ENCODE results near the gene C1orf115.

C1orf115 gene

GRCh38 chr1:220666349-220666748 lies 23.8 kb upstream of the C1orf115 start:
- no peaks in the 10 kb centered on the region for H3K36me3 ChIP-seq (ENCODE audit: control insufficient read depth, insufficient read depth, low read length)
- no peak for DNase-seq (ENCODE audit: extremely low read depth, insufficient read length)
- TF ChIP-seq CTCF (IDR thresholded peaks at IDR 0.05; ENCODE audit: insufficient read depth, low read length, poor library complexity, severe bottlenecking): no peak
- no peak overlapping the region for H3K4me3 ChIP-seq (replicated peaks; ENCODE audit: low read depth, low read length)
- no peaks in the 10 kb centered on the region for H3K27me3 ChIP-seq (replicated peaks; ENCODE audit: control insufficient read depth, insufficient read depth, low read length)

- TF ChIP-seq CTCF (IDR thresholded peaks at IDR 0.05; ENCODE audit: insufficient read depth, low read length, poor library complexity, severe bottlenecking): no peak
- Histone ChIP-seq H3K27me3 (replicated peaks; ENCODE audit: control insufficient read depth, insufficient read depth, low read length) (no peaks in the 10 kb centered on the region), H3K36me3 (ENCODE audit: control insufficient read depth, insufficient read depth, low read length) (no peaks in the 10 kb centered on the region), H3K4me3 (replicated peaks; ENCODE audit: low read depth, low read length) (no peak overlapping the region)
- no peak for DNase-seq (ENCODE audit: extremely low read depth, insufficient read length)
Observed at GRCh38 chr1:220669005-220669404, 21.2 kb upstream of the C1orf115 start.

- no peak overlapping the region for H3K4me3 ChIP-seq (replicated peaks; ENCODE audit: low read depth, low read length)
- DNase-seq (ENCODE audit: extremely low read depth, insufficient read length): no peak
- no peaks in the 10 kb centered on the region for H3K27me3 ChIP-seq (replicated peaks; ENCODE audit: control insufficient read depth, insufficient read depth, low read length)
- H3K36me3 ChIP-seq (ENCODE audit: control insufficient read depth, insufficient read depth, low read length): no peaks in the 10 kb centered on the region
- no peak for TF ChIP-seq CTCF (IDR thresholded peaks at IDR 0.05; ENCODE audit: insufficient read depth, low read length, poor library complexity, severe bottlenecking)
Observed at GRCh38 chr1:220670365-220670764, 19.8 kb upstream of the C1orf115 start.

- no peak for TF ChIP-seq CTCF (IDR thresholded peaks at IDR 0.05; ENCODE audit: insufficient read depth, low read length, poor library complexity, severe bottlenecking)
- Histone ChIP-seq H3K27me3 (replicated peaks; ENCODE audit: control insufficient read depth, insufficient read depth, low read length) (no peaks in the 10 kb centered on the region), H3K4me3 (replicated peaks; ENCODE audit: low read depth, low read length) (no peak overlapping the region), H3K36me3 (ENCODE audit: control insufficient read depth, insufficient read depth, low read length) (no peaks in the 10 kb centered on the region)
- DNase-seq (ENCODE audit: extremely low read depth, insufficient read length): no peak
Observed at GRCh38 chr1:220673921-220674320, 16.2 kb upstream of the C1orf115 start.

- no peak for TF ChIP-seq CTCF (IDR thresholded peaks at IDR 0.05; ENCODE audit: insufficient read depth, low read length, poor library complexity, severe bottlenecking)
- no peak for DNase-seq (ENCODE audit: extremely low read depth, insufficient read length)
- Histone ChIP-seq H3K27me3 (replicated peaks; ENCODE audit: control insufficient read depth, insufficient read depth, low read length) (no peaks in the 10 kb centered on the region), H3K36me3 (ENCODE audit: control insufficient read depth, insufficient read depth, low read length) (no peaks in the 10 kb centered on the region), H3K4me3 (replicated peaks; ENCODE audit: low read depth, low read length) (no peak overlapping the region)
Observed at GRCh38 chr1:220677251-220677650, 12.9 kb upstream of the C1orf115 start.

GRCh38 chr1:220680085-220680687 lies 10.0 kb upstream of the C1orf115 start:
- DNase-seq (ENCODE audit: extremely low read depth, insufficient read length): no peak
- H3K36me3 ChIP-seq (ENCODE audit: control insufficient read depth, insufficient read depth, low read length): no peaks in the 10 kb centered on the region
- peak; percentile 69 for TF ChIP-seq CTCF (IDR thresholded peaks at IDR 0.05; ENCODE audit: insufficient read depth, low read length, poor library complexity, severe bottlenecking)

More at GRCh38 chr1:220680085-220680687, 10.0 kb upstream of the C1orf115 start:
- Histone ChIP-seq H3K27me3 (replicated peaks; ENCODE audit: control insufficient read depth, insufficient read depth, low read length) (no peaks in the 10 kb centered on the region), H3K4me3 (replicated peaks; ENCODE audit: low read depth, low read length) (no peak overlapping the region)

All from GM06990 (cell line).